ENCODE measurements around the gene GOLIM4.

DNA sequence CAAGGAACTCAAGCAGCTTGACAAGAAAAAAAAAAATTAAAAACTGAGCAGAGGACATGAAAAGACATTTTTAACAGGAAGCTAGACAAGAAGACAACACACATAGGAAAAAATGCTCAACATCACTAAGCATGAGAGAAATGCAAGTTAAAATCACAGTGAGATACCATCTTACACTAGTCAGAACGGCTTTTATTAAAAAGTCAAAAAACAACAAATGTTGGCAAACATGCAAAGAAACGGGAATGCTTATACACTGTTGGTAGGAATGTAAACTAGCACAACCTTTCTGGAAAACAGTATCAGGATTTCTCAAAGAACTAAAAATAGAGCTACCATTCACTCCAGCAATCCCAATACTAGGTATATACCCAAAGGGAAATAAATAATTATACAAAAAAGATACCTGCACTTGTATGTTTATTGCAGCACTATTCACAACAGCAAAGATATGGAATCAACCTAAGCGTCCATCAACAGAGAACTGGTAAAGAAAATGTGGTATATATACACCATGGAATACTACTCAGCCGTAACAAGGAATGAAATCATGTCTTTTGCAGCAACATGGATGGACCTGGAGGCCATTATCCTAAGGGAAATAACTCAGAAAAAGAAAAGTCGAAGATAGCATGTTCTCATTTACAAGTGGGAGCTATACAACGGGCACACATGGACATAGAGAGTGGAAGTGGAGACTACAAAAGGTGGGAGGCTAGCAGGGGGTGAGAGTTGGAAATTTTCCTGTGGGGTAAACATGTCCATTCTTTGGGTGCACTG is 5.2 kb downstream of the GOLIM4 start:
- TF ChIP-seq POLR2A (IDR thresholded peaks at IDR 0.05) (no peak), EP300 (IDR thresholded peaks at IDR 0.05) (no peak), POLR2AphosphoS5 (IDR thresholded peaks at IDR 0.05) (no peak)
- TF ChIP-seq, protein P1, sequence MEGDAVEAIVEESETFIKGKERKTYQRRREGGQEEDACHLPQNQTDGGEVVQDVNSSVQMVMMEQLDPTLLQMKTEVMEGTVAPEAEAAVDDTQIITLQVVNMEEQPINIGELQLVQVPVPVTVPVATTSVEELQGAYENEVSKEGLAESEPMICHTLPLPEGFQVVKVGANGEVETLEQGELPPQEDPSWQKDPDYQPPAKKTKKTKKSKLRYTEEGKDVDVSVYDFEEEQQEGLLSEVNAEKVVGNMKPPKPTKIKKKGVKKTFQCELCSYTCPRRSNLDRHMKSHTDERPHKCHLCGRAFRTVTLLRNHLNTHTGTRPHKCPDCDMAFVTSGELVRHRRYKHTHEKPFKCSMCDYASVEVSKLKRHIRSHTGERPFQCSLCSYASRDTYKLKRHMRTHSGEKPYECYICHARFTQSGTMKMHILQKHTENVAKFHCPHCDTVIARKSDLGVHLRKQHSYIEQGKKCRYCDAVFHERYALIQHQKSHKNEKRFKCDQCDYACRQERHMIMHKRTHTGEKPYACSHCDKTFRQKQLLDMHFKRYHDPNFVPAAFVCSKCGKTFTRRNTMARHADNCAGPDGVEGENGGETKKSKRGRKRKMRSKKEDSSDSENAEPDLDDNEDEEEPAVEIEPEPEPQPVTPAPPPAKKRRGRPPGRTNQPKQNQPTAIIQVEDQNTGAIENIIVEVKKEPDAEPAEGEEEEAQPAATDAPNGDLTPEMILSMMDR (IDR thresholded peaks at IDR 0.05), result no peak
